HG03457 (cell line): ENCODE measurements around the gene IKZF3.
A peak's percentile ranks its signal among the peaks of the same experiment; 100 is the strongest.
"Not testable (repeated sequence)": the region's sequence is repeated elsewhere in the genome, so short reads cannot be mapped to it uniquely, and the experiment has no call there.

ENCODE experiments used
- ATAC-seq: cut with Tn5 transposase; IDR thresholded peaks from one replicate; pipeline ENCODE4 v1.9.1; 2021; ENCODE audit warnings: moderate number of reproducible peaks; ENCODE audit not compliant: unreplicated experiment

IKZF3 gene

DNA sequence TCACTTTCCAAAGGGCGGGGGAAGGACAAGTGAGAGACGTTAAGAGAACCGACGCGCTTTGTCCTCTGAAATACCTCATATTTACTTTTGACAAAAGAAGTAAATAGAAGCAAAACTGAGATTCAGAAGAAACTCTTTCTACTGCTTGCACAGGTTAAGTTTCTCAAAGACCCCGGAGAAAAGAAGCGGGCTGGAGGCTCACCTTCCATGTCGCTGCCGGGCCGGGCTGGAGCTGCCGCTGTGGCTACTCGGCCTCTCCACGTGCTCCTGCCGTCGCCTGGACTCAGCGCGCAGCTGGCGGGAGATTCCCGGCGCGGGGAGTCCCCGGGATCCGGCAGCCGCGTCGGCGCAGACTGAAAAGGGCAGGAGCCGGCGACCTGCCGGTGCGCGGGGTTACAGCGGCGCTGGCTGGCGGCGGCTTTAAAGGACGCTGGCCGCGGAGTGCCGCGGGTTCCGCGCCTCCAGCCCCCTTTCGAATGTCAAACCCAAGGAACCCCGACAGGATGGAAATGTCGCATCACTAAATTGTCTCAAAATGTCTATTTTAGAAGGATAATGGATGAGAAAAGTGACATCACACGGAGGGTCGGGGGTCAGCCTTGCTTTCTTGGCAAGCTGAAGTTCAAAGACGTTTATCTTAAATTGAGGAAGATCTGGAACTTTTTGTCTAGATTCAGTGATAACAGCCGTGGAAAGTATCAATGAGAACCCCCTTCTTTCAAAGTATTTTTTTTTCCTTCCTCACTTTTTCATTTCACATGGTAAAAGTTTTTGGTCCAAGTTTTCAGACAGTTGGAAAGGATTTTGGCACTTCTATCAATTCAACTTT, at the start of gene IKZF3:
IKZF3 (minus strand) TSS at position 395 of the 829 bp plus-strand sequence; CDS start at position 209, 186 bp downstream.
- no peak for ATAC-seq

DNA sequence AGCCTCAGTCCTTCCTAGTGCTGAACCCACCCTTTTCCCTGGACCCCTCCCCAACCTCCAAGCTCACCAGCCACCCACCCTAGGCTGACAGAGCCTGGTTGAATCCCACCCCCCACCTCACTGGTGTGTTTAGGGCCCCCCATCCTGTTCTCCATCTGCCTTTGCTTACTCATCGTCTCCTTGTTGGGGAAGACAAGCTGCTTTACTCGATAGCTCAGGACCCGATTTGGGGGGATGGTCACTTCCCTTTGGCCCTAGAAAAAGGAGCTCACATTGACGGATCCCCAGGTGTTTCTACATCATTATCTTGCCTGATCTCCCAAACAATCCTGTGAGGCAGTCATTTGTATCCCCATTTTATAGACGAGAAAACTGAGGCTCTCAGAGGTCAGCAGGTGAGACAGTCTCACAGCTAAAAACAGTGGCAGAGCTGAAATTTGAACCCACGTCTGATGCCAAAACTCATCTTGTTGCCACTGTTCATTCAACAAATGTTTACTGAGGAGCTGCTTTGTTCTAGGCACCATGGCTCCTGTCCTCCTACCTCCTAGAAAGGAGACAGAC, 44.8 kb upstream of the IKZF3 start:
- no peak for ATAC-seq

DNA sequence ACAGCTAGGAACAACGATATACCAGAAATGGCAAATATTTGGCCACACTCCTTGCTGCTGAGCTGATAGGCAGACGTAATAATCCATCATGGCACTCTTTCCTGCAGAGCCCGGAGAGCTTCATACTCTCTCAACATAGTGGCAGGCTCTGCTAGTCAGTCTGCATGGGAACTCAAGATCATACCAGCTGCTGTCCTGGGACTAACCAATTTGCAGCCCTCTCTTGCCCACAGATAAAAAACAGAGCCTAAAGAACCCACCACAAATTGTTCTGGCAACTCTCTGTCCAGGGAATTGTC, 40.8 kb upstream of the IKZF3 start:
- no peak for ATAC-seq

DNA sequence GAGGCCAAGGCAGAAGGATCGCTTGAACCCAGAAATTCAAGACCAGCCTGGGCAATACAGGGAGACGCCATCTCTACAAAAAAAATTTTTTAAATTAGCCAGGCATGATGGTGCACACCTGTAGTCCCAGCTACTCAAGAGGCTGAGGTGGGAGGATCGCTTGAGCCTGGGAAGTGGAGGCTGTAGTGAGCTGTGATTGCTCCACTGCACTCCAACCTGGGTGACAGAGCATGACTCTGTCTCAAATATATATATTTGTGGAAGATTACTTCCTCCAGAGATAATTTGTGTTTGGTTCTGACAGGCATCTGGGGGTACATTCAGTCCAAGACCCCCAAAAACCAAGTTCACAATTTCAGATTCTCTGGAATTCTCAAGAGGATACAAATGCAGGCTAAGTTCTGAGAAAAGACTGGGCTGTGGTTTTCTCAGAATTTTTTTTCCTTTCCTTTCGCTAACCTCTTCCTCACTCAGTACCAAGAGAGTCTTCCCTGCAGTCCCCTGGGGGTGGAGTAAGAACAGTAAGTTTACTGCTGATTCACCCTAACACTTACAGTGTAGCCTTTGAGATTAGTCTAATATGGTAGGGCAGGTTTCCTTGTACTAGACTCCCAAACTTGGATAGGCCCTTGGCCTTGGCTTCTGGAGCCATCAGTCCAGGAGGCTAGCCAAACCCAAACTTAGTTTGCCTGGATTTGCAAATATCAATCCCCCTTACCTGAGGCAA, 39.2 kb upstream of the IKZF3 start:
- no peak for ATAC-seq

DNA sequence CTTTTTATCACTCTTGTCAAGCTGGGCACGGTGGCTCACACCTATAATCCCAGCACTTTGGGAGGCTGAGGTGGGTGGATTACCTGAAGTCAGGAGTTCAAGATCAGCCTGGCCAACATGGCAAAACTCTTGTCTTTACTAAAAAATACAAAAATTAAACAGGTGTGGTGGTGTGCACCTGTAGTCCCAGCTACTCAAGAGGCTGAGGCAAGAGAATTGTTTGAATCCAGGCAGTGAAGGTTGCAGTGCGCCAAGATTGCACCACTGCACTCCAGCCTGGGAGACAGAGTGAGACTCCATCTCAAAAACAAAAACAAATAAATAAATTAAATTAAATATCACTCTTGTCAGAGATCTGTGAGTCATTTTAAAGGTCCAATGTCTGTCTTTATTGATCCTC, 37.9 kb upstream of the IKZF3 start:
- ATAC-seq = not testable (repeated sequence)

DNA sequence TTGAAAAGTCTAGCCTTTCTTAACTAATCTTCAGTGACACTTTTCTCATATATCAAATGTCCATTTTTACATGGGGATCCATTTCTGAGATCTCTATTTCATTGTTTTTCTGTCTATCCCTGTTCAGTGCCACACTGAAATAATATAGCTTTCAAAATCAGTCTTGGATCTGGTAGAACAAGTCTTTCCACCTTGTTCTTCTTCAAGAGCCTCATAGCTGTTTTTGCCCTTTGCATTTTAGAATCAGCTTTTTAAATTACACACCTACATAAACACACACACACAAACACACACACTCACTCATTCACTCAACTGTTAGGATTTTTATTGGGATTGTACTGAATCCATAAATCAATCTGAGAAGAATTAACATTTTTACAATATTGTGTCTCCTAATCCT, 35.1 kb upstream of the IKZF3 start:
- ATAC-seq = no peak

DNA sequence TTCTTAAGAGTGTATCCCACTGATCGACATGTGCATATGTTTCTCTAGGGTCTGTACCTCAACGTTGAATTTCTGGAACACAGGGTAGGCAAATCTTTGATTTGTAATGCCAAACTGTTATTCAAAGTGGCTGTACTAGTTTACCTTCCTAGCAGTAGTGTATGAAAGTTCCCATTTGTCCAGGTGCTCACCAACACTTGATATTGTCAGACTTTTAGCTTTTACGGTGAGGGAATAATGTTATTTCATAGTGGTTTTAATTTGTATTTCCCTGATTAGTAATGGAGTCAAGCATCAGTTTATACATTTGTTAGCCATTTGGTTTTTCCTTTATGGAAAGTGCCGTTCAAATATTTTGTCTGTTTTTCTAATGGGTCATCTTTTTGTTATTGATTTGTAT, 34.0 kb upstream of the IKZF3 start:
- no peak for ATAC-seq

DNA sequence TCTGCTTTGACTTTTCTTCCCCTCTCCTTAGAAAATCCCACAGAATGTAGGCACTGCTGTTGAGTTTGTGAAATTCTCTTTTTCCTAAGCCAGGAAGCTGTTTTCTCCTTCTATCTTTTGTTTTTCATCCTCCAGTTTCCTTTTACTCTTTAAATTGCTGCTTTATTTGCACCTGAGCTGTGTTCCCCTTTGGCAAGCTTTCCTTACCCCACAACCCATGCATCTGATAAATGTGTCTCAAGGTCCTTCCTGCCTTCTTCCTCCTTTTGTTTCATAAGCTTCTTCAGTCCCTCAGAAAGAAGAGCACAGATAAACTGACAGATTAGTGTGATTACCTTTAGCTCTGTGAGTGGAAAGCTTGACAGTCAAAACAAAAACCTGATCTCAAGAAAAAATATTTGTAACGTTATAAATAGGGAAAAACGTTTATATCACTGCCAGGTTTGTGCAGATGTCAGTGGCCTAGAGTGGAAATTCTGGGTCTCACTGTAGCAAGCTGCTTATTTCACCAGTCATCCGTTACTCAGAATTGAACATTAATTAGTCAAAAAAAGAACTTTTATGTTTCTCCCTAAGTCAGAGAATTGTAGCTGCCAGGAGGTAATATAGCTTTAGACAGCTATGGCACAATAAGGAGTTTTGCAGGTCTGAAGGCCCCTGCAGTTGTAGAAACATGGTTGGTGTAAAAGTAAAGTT, 30.7 kb upstream of the IKZF3 start:
- no peak for ATAC-seq

DNA sequence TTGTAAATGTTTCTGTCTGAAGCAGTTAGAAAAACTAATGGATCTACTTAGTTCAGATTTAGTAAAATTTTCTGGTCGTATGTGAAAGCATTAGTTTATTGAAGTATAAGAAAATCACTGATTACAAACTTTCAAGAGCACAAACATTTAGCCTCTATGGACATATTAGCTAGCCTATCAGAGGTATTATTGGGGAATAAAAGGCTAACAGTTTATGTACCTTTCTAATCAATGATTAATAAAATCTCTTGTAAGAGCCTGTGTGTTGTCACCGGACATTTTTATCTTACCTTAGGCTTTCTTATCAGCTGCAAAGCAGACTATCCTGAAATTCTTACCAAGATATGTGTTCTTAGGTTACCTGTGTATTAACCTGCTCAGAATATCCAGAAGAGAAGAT, 25.1 kb upstream of the IKZF3 start:
- ATAC-seq = no peak

DNA sequence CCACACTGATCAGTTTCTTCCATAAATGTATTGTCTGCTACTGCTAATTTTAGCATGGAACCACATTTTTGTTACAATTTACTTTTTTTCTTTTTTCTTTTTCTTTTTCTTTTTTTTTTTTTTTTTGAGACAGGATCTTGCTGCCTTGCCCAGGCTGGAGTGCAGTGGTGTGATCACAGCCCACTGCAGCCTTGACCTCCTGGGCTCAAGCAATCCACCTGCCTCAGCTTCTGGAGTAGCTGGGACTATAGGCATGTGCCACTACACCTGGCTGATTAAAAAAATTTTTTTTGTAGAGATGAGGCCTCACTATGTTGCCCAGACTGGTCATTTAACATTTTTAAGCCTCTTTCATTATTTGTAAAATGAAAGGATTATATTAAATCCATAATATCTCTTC, 23.0 kb upstream of the IKZF3 start:
- no peak for ATAC-seq

DNA sequence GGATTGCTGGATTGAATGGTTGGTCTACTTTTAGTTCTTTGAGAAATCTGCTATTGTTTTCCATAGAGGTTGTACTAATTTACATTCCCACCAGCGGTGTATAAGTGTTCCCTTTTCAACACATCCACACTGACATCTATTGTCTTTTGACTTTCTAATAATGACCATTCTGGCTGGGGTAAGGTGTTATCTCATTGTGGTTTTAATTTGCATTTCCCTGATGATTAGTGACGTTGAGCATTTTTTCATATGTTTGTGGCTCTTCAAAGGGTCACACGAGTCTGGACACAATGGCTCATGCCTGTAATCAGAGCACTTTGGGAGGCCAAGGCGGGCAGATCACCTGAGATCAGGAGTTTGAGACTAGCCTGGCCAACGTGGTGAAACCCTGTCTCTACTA, 22.0 kb upstream of the IKZF3 start:
- ATAC-seq = not testable (repeated sequence)

DNA sequence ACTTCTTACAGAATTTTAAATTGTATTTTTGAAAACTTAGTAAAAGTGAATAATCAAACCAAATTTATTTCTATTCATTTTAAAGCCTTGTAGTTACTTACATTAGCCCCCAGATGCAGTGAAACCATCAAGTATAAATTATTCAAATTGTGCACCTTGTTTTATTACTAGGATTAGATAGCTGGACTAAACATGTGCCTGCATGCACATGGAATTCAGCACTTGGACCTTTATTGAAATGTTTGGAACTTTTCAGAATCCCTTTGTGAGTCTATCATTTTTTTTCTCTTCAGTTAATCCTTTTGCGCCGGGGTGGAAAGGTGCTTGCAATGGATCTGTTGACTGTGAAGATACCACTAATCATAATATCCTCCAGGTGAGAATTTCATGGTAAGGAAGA, 8.6 kb upstream of the IKZF3 start:
- no peak for ATAC-seq

DNA sequence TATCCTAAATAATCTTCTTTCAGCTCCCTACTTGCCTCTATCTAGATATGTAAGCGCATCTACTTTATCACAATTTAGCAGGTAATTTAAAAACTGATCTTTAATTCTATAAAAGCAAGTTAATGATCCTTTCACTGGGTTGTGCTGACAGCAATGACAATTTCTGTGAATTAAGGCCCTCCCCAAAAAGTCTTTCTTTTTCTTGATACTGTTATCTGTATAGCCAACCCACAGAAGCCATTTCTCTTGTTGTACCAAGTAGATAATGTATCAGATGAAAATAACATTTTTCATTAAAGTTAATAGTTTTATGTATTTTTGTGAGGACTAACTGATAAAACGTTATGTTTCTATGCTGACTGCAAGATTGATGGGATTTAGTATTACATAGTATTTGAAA, 7.7 kb upstream of the IKZF3 start:
- ATAC-seq = no peak

DNA sequence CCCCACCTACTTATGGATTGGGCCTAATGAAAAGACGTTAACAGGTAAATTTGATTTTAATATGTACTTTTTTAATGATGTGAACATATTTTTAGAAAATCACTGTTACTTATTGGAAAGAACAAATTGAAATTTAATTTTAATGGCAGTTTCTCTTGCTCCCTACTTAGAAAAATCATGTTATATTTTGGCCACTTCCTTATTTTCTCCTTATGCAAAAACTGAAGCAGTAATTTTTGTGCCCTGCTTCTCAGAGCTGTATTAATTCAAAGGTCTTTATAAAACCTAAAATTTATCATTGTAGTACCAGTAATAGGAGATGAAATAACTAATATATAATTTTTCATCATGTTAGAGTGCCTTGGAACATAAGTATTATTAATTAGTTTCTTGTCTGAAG, 6.7 kb upstream of the IKZF3 start:
- ATAC-seq = no peak

DNA sequence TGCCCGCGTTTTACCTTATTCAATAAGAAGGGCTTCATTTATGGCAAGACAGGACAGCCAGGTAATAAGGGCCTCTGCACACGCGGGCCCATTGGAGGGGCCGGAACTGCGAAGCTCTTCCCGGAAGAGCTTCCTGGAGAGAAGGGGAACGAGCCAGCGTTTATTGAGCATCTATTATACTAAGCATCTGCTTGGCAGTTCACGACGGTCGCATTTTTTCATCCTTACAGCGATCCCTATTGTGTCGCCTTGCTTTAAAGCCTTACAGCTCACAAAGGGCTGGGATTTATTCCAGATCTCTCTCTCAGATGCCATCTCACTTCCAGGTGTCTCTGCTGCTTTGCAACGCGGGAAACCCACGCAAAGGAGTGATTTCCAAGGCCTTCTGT, 4.4 kb upstream of the IKZF3 start:
- no peak for ATAC-seq

DNA sequence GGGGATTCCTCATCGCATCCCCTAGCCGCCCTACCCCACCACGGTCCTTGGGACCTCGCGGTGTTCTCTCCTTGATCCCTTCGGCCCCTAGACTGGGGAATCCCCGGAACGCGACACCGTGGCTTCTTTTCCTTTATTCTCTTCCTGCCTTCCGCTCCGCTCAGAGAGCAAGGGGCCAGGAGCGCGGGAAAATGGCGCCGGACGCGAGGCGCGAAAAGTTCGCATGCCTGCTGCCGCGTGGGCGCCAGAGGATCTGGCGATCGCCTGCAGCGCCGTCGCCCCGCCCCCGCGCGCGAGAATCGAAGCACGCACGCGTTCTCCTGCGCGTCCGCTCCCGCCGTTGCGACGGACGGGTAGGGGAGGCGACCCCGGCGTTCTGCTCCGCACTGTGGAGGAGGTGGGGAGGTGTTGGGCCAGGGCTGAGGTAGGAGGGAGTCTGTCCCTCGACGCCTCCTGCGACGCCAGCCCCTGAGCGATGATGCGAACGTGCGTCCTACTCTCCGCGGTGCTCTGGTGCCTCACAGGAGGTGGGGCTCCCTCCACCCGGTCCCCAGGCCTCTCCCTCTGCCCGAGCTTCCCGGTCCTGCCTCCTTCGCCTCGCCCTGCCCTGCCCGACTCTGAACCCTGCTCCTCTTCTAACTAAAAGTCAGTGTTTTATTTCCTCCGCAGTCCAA, 3.9 kb upstream of the IKZF3 start, which contains the start of gene ZPBP2:
ZPBP2 (plus strand) TSS at position 323 of the 674 bp plus-strand sequence; CDS start at position 476, 153 bp downstream.
- no peak for ATAC-seq

DNA sequence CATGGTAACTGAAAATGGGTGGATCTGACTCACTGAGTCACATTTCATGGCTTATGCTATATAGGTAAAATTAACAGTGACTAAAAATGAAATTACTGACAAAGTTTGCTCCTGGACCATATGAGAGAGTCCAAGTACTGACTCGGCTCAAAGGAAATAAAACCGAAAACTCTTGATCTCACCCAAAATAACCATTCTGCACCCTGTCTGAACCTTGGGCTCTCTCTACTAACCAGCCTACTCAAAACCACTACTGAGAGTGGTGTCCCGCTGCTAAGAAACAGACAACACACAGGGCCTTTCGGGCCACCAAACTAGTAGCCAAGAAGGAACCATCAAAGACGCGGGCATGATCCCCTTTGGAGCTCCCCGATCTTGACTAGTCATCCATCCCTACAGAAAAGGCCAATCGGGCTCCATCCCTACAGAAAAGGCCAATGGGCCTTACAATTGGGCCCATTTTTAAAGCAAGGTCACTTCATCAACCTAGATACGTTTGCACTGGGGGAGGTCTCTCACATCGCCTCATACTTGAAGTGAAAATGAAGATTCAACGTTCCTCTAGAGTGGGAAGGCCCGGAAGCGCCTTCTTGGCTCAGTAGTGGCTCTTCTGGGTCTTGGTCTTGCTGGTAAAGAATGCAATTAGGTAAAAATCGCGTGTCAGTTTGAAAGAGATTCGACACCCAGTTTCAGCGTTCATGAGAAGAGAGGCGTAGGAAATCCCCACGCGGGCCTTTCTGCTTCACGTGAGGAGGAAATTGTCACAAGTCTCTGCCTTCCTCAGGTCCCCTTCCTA, 3.2 kb upstream of the IKZF3 start:
- ATAC-seq = peak; percentile 31

DNA sequence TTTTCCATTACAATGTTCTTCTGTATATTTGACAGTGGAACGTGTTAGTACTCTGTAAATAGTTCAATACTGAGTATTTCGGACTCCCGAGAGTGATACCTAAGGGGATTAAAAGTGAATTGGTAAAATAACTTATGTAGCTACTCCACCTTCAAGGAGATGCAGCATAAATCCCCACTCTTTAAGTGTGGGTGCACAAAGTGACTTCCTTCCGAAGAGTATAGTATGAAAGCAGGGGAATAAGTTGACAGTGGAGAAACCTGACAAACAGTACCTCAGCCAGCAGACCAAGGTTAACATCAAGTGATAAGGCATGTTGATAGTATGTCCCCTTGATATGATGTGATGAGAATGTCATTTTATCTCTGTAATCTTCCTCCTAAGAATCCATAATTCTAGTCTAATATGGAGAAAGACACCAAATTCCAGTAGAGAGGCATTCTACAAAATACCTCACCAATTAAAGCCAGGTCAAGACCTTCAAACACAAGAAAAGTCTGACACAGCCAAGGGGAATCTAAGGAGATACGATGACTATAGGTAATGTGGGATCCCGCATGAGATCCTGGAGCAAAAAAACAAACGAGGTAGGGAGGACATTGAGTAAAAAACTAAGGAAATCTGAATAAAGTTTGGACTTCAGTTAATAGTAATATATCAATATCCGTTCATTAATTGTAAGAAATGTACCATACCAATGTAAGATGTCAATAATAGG, 2.1 kb upstream of the IKZF3 start:
- ATAC-seq = no peak

DNA sequence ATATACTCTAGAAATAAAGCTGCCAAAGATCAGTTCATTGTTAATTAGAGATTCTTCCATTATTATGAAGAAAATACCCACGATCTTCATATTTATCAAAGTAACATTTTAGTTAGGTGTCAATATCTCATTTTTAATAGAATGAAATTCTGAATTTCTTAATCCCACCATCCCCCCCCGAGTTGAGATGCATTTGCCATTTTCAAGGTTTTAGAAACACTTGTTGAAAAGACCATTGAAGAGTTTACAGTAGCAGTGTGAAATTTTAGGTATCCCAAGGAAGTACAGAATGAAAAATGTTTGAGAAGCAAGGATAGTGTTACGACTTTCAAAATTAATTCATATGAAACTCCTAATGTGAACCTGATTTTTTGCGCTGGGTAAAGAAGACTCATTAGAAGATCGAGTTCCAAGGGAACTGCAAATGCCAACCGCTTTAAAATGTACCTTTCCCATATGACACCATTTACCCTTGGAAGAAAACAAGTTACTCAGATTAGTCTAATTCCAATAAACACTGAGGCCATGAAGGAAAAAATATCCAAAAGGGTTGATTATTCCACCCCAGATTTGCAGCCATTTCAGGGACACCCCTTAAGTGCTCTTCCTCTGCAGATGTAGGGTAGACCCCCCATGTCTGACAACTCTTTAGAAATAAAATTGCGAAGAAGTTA, 731 bp downstream of the IKZF3 start:
- no peak for ATAC-seq
